ENCODE data around the gene NUDT5.

GRCh38 chr10:12243864-12244620, 48.4 kb upstream of the NUDT5 start:
- TF ChIP-seq CTCF (conservative IDR thresholded peaks at IDR 0.05) (no peak), ZFX (IDR thresholded peaks at IDR 0.05) (no peak)

Data from C4-2B (cell line).